ENCODE results near the gene MDK.

Gene MDK

DNA sequence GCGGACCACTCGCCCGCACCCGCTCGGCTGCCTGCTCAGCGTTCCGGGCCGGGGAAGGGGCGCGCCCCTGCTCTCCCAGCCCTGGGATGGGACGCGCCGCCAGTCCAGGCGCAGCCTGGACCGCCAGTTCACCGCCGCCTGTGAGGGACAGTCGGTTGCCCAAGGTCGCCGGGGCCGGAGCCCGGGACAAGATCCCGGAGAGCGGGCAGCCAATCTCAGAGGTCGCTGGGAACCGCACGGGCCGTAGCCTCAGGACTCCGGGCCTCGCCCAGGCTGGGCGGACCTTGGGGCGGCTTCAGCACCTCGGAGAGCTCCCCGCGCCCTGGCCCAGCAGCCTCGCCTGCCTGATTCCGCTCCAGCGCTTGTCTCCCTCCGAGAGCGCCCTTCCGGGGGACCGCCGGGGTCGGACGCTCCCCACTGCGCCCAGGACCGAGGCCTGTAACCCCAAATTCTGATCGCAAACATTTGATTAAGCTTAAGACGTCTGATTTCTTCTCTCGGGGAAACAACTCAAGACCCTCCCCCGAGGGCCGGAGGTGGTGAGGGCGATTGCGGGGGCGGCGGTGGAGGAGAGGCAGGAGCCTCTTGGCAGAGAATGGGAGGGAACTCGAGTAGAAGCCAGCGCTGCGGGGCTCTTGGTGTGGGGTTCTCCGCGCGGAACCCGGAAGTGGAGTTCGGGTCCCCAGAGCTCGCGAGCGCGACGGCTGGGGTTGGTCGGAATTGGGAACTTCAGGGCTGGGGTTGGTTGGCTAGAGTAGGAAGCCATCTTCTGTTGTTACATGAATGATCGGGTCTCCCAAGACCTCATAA, 11.2 kb downstream of the MDK start (continued):
- TF ChIP-seq SCRT2 (tag by site-specific recombination; IDR thresholded peaks at IDR 0.05) = no peak
- peak; percentile 75 for TF ChIP-seq ZBTB20 (tag by site-specific recombination; IDR thresholded peaks at IDR 0.05)
- TF ChIP-seq ZNF629 (tag by site-specific recombination; IDR thresholded peaks at IDR 0.05) = peak; percentile 30; the same call in 1 of the 2 replicates
- no peak for TF ChIP-seq ZNF266 (tag by site-specific recombination; IDR thresholded peaks at IDR 0.05; ENCODE audit: low read depth)
- TF ChIP-seq KLF10 (tag by site-specific recombination; IDR thresholded peaks at IDR 0.05) = no peak
- TF ChIP-seq MYNN (tag by site-specific recombination; IDR thresholded peaks at IDR 0.05; ENCODE audit: borderline replicate concordance) = no peak
- peak; percentile 66; the same call in 1 of the 2 replicates for TF ChIP-seq ZNF2 (tag by site-specific recombination; IDR thresholded peaks at IDR 0.05)
- TF ChIP-seq, protein P1, sequence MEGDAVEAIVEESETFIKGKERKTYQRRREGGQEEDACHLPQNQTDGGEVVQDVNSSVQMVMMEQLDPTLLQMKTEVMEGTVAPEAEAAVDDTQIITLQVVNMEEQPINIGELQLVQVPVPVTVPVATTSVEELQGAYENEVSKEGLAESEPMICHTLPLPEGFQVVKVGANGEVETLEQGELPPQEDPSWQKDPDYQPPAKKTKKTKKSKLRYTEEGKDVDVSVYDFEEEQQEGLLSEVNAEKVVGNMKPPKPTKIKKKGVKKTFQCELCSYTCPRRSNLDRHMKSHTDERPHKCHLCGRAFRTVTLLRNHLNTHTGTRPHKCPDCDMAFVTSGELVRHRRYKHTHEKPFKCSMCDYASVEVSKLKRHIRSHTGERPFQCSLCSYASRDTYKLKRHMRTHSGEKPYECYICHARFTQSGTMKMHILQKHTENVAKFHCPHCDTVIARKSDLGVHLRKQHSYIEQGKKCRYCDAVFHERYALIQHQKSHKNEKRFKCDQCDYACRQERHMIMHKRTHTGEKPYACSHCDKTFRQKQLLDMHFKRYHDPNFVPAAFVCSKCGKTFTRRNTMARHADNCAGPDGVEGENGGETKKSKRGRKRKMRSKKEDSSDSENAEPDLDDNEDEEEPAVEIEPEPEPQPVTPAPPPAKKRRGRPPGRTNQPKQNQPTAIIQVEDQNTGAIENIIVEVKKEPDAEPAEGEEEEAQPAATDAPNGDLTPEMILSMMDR (tag by site-specific recombination; IDR thresholded peaks at IDR 0.05) = no peak
- TF ChIP-seq FEZF1 (tag by site-specific recombination; IDR thresholded peaks at IDR 0.05) = no peak
- TF ChIP-seq KLF1 (tag by site-specific recombination; IDR thresholded peaks at IDR 0.05) = peak; percentile 52; the same call in 1 of the 2 replicates
- peak; percentile 59; the same call in 1 of the 2 replicates for TF ChIP-seq ZBTB7A (tag by site-specific recombination; IDR thresholded peaks at IDR 0.05; ENCODE audit: low read depth)
- no peak for TF ChIP-seq ZNF621 (tag by site-specific recombination; IDR thresholded peaks at IDR 0.05)
- no peak for TF ChIP-seq ZNF596 (tag by site-specific recombination; IDR thresholded peaks at IDR 0.05)
- TF ChIP-seq ZNF514 (tag by site-specific recombination; IDR thresholded peaks at IDR 0.05) = no peak
- TF ChIP-seq GLIS1 (tag by site-specific recombination; IDR thresholded peaks at IDR 0.05) = peak; percentile 70
- TF ChIP-seq, protein P2, sequence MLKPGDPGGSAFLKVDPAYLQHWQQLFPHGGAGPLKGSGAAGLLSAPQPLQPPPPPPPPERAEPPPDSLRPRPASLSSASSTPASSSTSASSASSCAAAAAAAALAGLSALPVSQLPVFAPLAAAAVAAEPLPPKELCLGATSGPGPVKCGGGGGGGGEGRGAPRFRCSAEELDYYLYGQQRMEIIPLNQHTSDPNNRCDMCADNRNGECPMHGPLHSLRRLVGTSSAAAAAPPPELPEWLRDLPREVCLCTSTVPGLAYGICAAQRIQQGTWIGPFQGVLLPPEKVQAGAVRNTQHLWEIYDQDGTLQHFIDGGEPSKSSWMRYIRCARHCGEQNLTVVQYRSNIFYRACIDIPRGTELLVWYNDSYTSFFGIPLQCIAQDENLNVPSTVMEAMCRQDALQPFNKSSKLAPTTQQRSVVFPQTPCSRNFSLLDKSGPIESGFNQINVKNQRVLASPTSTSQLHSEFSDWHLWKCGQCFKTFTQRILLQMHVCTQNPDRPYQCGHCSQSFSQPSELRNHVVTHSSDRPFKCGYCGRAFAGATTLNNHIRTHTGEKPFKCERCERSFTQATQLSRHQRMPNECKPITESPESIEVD (tag by site-specific recombination; IDR thresholded peaks at IDR 0.05) = no peak
- no peak for TF ChIP-seq YY1 (tag by site-specific recombination; IDR thresholded peaks at IDR 0.05)
- TF ChIP-seq RBAK (tag by site-specific recombination; IDR thresholded peaks at IDR 0.05) = no peak
- no peak for TF ChIP-seq ZNF792 (tag by site-specific recombination; IDR thresholded peaks at IDR 0.05)
- TF ChIP-seq, protein P3, sequence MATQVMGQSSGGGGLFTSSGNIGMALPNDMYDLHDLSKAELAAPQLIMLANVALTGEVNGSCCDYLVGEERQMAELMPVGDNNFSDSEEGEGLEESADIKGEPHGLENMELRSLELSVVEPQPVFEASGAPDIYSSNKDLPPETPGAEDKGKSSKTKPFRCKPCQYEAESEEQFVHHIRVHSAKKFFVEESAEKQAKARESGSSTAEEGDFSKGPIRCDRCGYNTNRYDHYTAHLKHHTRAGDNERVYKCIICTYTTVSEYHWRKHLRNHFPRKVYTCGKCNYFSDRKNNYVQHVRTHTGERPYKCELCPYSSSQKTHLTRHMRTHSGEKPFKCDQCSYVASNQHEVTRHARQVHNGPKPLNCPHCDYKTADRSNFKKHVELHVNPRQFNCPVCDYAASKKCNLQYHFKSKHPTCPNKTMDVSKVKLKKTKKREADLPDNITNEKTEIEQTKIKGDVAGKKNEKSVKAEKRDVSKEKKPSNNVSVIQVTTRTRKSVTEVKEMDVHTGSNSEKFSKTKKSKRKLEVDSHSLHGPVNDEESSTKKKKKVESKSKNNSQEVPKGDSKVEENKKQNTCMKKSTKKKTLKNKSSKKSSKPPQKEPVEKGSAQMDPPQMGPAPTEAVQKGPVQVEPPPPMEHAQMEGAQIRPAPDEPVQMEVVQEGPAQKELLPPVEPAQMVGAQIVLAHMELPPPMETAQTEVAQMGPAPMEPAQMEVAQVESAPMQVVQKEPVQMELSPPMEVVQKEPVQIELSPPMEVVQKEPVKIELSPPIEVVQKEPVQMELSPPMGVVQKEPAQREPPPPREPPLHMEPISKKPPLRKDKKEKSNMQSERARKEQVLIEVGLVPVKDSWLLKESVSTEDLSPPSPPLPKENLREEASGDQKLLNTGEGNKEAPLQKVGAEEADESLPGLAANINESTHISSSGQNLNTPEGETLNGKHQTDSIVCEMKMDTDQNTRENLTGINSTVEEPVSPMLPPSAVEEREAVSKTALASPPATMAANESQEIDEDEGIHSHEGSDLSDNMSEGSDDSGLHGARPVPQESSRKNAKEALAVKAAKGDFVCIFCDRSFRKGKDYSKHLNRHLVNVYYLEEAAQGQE (tag by site-specific recombination; IDR thresholded peaks at IDR 0.05) = peak; percentile 99
- peak; percentile 76 for TF ChIP-seq ZNF335 (tag by site-specific recombination; conservative IDR thresholded peaks at IDR 0.05)
- TF ChIP-seq ZNF768 (tag by site-specific recombination; IDR thresholded peaks at IDR 0.05) = no peak
- TF ChIP-seq ZNF785 (tag by site-specific recombination; IDR thresholded peaks at IDR 0.05) = no peak
- no peak for TF ChIP-seq ZNF558 (tag by site-specific recombination; IDR thresholded peaks at IDR 0.05)
- no peak; the same call in 1 of the 2 replicates for TF ChIP-seq KLF16 (tag by site-specific recombination; IDR thresholded peaks at IDR 0.05)
- TF ChIP-seq SP3 (tag by site-specific recombination; IDR thresholded peaks at IDR 0.05) = peak; percentile 60
- no peak; the same call in 1 of the 2 replicates for TF ChIP-seq ZSCAN30 (tag by site-specific recombination; IDR thresholded peaks at IDR 0.05)
- TF ChIP-seq, protein P4, sequence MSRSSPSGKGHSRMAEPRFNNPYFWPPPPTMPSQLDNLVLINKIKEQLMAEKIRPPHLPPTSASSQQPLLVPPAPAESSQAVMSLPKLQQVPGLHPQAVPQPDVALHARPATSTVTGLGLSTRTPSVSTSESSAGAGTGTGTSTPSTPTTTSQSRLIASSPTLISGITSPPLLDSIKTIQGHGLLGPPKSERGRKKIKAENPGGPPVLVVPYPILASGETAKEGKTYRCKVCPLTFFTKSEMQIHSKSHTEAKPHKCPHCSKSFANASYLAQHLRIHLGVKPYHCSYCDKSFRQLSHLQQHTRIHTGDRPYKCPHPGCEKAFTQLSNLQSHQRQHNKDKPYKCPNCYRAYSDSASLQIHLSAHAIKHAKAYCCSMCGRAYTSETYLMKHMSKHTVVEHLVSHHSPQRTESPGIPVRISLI (tag by site-specific recombination; IDR thresholded peaks at IDR 0.05) = no peak
- TF ChIP-seq, protein P5, sequence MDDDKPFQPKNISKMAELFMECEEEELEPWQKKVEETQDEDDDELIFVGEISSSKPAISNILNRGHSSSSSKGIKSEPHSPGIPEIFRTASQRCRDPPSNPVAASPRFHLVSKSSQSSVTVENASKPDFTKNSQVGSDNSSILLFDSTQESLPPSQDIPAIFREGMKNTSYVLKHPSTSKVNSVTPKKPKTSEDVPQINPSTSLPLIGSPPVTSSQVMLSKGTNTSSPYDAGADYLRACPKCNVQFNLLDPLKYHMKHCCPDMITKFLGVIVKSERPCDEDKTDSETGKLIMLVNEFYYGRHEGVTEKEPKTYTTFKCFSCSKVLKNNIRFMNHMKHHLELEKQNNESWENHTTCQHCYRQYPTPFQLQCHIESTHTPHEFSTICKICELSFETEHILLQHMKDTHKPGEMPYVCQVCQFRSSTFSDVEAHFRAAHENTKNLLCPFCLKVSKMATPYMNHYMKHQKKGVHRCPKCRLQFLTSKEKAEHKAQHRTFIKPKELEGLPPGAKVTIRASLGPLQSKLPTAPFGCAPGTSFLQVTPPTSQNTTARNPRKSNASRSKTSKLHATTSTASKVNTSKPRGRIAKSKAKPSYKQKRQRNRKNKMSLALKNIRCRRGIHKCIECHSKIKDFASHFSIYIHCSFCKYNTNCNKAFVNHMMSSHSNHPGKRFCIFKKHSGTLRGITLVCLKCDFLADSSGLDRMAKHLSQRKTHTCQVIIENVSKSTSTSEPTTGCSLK (tag by site-specific recombination; IDR thresholded peaks at IDR 0.05) = no peak
- TF ChIP-seq ZFP69B (tag by site-specific recombination; IDR thresholded peaks at IDR 0.05) = no peak
- TF ChIP-seq PRDM1 (tag by site-specific recombination; IDR thresholded peaks at IDR 0.05) = no peak
- peak; percentile 95 for TF ChIP-seq ZBTB8A (tag by site-specific recombination; IDR thresholded peaks at IDR 0.05)
